Measurements from ENCODE around the gene CHRD.

The CHRD gene

DNA sequence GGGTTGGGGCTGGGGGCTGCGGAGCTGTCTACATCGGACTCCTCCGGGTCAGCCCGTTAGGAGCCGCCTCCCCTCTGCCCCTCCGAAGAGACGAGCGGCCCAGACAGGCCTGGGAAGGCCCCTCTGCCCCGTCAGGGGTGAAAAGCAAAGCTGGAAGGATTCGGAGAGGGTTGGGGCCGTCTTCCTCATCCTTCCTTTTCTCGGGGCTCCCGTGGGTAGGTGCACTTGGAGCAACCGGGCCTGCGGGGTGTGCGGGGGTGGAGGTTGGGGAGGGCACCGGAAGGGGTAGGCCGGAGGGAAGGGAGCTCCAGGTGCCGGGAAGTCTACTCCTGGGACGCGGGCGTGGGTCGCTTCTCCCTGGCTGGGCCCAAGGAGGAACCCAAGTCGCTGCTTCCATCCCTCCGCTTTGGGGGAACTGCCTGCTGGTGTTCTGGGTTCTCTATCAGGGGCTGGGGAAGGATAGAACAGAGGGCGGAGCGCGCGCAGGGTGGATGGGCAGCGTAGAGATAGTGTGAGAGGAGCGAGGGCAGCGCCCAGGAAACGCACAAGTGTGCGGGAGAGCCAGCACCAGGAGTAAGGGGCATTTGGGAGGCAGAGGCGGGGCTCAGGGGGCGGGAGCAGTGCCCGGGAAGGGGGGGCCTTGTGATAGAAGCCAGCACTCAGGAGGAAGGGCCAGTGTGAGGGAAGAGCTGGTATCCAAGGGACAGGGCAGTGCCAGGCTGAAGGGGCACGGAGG, 17.8 kb upstream of the CHRD start:
- TF ChIP-seq, protein P1, sequence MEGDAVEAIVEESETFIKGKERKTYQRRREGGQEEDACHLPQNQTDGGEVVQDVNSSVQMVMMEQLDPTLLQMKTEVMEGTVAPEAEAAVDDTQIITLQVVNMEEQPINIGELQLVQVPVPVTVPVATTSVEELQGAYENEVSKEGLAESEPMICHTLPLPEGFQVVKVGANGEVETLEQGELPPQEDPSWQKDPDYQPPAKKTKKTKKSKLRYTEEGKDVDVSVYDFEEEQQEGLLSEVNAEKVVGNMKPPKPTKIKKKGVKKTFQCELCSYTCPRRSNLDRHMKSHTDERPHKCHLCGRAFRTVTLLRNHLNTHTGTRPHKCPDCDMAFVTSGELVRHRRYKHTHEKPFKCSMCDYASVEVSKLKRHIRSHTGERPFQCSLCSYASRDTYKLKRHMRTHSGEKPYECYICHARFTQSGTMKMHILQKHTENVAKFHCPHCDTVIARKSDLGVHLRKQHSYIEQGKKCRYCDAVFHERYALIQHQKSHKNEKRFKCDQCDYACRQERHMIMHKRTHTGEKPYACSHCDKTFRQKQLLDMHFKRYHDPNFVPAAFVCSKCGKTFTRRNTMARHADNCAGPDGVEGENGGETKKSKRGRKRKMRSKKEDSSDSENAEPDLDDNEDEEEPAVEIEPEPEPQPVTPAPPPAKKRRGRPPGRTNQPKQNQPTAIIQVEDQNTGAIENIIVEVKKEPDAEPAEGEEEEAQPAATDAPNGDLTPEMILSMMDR (IDR thresholded peaks at IDR 0.05; ENCODE audit: low read depth, low read length, missing control alignments), result no peak
- in situ Hi-C loops (cut with HindIII; ENCODE audit: low sequenced_read_pairs), result no loop called here
- DNase-seq (ENCODE audit: low read depth), result no peak
- peak overlapping the region; percentile 76 for H3K4me3 ChIP-seq (ENCODE audit: low read depth, low read length)

DNA sequence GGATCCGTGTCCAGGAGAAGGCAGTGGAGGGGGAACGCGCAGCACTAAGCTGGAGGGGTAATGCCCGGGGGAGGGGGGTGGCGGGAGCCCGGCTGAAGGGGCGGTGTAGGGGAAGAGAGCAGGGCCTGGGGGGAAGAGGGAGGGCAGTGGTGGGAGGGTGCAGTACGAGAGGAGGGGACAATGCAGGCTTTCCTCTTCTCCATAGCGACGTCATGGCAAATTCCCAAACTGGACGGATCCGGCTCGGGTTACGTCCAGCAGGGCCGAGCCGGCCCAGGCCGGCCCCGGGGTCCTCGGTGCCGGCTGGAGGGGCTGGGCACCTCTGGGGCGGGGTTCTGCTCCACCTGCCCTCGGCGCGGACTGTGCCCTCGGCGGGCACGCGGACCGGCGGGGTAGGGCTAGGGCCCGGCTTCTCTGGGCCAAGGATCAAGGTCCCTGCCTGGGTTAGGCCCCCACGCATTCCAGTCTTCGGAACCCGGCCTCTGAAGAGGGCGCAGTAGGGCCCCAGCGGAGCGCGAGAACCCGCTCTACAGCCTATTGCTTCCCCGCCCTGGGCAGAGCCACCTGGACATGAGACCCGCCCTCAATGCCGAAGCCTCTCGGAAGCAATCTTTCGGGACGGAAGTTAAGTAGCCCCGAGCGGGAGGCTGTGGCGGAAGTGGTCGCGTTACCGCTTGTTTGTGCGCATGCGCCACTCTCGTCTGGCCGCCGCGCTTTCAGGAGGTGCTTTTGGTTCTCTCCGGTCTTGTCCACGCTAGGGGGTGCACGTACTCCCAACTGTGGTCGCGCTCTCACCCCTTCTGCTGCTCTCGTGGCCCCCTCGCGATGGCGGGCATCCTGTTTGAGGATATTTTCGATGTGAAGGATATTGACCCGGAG, 16.9 kb upstream of the CHRD start:
- DNase-seq (ENCODE audit: low read depth), result peak; percentile 95
- in situ Hi-C loops (cut with HindIII; ENCODE audit: low sequenced_read_pairs), result no loop called here
- TF ChIP-seq, protein P1 (IDR thresholded peaks at IDR 0.05; ENCODE audit: low read depth, low read length, missing control alignments), result peak; percentile 56
- peak overlapping the region; percentile 76 for H3K4me3 ChIP-seq (ENCODE audit: low read depth, low read length)

DNA sequence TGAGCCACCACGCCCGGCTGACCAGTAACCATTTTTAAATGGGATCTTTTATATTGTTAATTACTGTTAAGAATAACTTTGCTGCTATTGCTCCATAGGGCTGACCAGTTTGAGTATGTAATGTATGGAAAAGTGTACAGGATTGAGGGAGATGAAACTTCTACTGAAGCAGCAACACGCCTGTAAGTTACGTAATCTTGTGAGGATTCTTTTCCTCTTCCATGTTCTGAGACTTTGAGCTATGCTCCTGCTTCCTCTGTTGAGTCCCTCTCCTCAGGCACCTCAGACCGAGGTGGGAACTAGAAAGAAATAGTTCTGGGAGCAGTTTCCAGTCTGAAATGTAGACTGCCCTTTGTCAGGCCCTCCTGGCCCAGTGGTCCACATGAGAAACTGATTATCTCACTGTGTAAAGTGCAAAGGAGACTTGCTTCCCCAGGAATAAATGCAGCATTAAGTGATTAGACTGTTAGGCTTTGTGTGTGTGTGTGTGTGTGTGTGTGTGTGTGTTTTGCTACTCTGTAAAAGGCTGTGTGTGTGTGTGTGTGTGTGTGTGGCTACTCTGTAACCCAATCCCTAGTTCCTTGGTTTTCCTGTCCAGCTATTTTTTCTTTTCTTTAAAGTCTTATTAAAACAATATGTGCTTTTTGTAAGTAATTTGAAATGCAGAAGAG, 13.1 kb upstream of the CHRD start:
- no peak for DNase-seq (ENCODE audit: low read depth)
- in situ Hi-C loops (cut with HindIII; ENCODE audit: low sequenced_read_pairs), result loop anchor here (5.0 kb wide), 1 partner anchor 99 kb away; no protein-coding TSS in a partner anchor
- TF ChIP-seq, protein P1 (IDR thresholded peaks at IDR 0.05; ENCODE audit: low read depth, low read length, missing control alignments), result no peak
- no peak overlapping the region for H3K4me3 ChIP-seq (ENCODE audit: low read depth, low read length)

DNA sequence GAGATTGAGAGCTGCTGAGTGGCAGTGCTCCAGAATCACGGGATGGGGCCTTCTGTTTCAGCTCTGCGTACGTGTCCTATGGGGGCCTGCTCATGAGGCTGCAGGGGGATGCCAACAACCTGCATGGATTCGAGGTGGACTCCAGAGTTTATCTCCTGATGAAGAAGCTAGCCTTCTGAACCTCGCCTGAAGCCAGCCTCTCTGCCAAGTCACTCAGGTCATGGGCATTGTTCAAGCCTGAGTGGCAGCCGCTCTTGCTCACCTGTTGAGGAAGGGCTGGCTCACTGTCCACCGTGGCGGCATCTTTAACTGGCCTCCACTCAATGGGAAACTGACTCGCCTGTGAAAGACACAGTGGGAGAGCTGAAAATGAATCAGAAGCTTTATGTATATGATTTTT, 11.7 kb upstream of the CHRD start:
- DNase-seq (ENCODE audit: low read depth), result no peak
- TF ChIP-seq, protein P1 (IDR thresholded peaks at IDR 0.05; ENCODE audit: low read depth, low read length, missing control alignments), result no peak
- in situ Hi-C loops (cut with HindIII; ENCODE audit: low sequenced_read_pairs), result loop anchor here (5.0 kb wide), 1 partner anchor 101 kb away; no protein-coding TSS in a partner anchor
- H3K4me3 ChIP-seq (ENCODE audit: low read depth, low read length), result no peak overlapping the region

DNA sequence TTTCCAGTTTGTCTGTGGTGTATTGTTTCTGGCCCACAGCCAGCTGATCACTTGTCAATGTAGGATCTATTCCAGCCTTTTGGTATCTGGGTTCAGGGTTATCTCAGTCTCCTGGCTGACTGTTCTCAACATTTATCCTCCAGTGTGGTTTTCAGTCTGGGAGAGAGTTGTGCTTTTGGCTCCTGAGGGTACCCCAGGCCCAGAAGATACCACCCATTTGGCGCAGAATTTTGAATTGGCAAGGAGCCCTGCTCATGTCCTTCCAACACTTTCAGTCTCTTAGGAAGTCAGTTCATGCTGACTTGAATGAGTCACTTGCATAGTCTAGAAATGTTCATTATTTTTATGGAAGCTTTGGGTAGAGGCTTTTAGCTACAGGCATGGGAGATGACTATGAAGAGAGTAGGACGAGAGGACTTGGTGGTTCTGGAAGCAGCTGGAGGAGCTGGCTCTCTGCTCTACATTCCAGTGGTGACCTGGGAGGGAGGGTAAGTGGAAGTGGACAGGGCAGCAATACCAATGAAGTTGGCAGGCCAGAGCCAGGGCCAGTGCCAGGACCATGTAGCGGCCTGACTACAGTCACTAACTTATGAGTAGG, 11.2 kb upstream of the CHRD start:
- peak; percentile 85 for DNase-seq (ENCODE audit: low read depth)
- TF ChIP-seq, protein P1 (IDR thresholded peaks at IDR 0.05; ENCODE audit: low read depth, low read length, missing control alignments), result no peak
- H3K4me3 ChIP-seq (ENCODE audit: low read depth, low read length), result no peak overlapping the region
- in situ Hi-C loops (cut with HindIII; ENCODE audit: low sequenced_read_pairs), result loop anchor here (5.0 kb wide), 1 partner anchor 101 kb away; no protein-coding TSS in a partner anchor

DNA sequence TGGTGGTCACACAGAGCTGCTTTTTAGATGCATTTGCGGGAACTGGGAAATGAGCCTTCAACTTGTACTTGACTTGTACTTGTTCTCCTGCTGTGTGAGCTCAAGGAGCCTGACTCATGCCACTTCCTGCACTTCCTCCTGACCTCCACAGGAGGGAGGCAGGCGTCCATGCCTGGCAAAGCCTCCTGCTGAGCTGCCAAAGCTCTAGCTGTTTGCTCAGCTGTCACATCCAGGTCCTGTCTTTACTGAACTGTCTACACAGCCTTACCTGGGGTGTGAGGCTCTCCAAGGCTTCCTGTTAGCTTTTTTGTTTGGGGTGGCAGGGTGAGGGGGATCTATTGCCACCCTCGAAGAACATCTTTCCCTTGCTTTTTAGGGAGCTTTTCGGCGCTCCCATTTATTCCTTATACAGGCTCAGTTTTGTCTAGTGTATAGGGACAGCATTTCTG, 8.3 kb upstream of the CHRD start:
- no peak overlapping the region for H3K4me3 ChIP-seq (ENCODE audit: low read depth, low read length)
- in situ Hi-C loops (cut with HindIII; ENCODE audit: low sequenced_read_pairs), result no loop called here
- TF ChIP-seq, protein P1 (IDR thresholded peaks at IDR 0.05; ENCODE audit: low read depth, low read length, missing control alignments), result peak; percentile 95
- peak; percentile 79 for DNase-seq (ENCODE audit: low read depth)
